Smooth muscle cell (in vitro differentiated cells): Measurements from ENCODE around the gene GNG10. TPM values are rescaled to one million over a fixed set of nuclear protein-coding genes. Genes with fewer than 3 reads are reported as not detected.

Experiments
- DNase-seq: peaks from one replicate; lab custom pipeline; 2025; ENCODE audit not compliant: unreplicated experiment; lab: John Stamatoyannopoulos, UW
- H2AFZ ChIP-seq: fragments of 200-600 bp; sonication (generic); 2 replicates; pipeline ENCODE4 v1.6.0; 2016; ENCODE audit warnings: antibody characterized with exemption, low read depth, mild to moderate bottlenecking
- H3F3A ChIP-seq: fragments of 200-600 bp; sonication (generic); 2 replicates; pipeline ENCODE4 v1.6.0; 2017; ENCODE audit warnings: antibody characterized with exemption, low read depth
- H3K27ac ChIP-seq: fragments of 200-600 bp; sonication (generic); 2 replicates; pipeline ENCODE4 v1.5.1; 2016; ENCODE audit warnings: low read depth, mild to moderate bottlenecking
- H3K27me3 ChIP-seq: fragments of 200-600 bp; sonication (generic); 2 replicates; pipeline ENCODE4 v1.6.1; 2016; ENCODE audit warnings: low read depth, mild to moderate bottlenecking
- H3K36me3 ChIP-seq: fragments of 200-600 bp; sonication (generic); 2 replicates; pipeline ENCODE4 v1.5.1; 2016; ENCODE audit warnings: low read depth
- H3K4me1 ChIP-seq: fragments of 200-600 bp; sonication (generic); 2 replicates; pipeline ENCODE4 v1.5.1; 2016; ENCODE audit warnings: low read depth
- H3K4me2 ChIP-seq: fragments of 200-600 bp; sonication (generic); 2 replicates; pipeline ENCODE4 v1.6.0; 2016; ENCODE audit warnings: mild to moderate bottlenecking
- H3K4me3 ChIP-seq: fragments of 200-600 bp; sonication (generic); 2 replicates; pipeline ENCODE4 v1.5.1; 2016; ENCODE audit warnings: mild to moderate bottlenecking
- H3K79me2 ChIP-seq: fragments of 200-600 bp; sonication (generic); 2 replicates; pipeline ENCODE4 v1.6.0; 2016; ENCODE audit warnings: low read depth, mild to moderate bottlenecking
- H3K9ac ChIP-seq: fragments of 200-600 bp; sonication (generic); 2 replicates; pipeline ENCODE4 v1.6.0; 2016; ENCODE audit warnings: low read depth
- H3K9me3 ChIP-seq: fragments of 200-600 bp; sonication (generic); replicated peaks from 2 replicates; pipeline ENCODE4 v1.5.1; 2016; ENCODE audit warnings: low read depth
- H4K20me1 ChIP-seq: fragments of 200-600 bp; sonication (generic); 2 replicates; pipeline ENCODE4 v1.6.0; 2016; ENCODE audit warnings: low read depth
- CTCF ChIP-seq: fragments of 200-600 bp; sonication (generic); IDR thresholded peaks from 2 replicates; pipeline ENCODE4 v1.5.1; 2017; ENCODE audit warnings: borderline replicate concordance, mild to moderate bottlenecking, antibody characterized with exemption; ENCODE audit not compliant: insufficient read depth, poor library complexity, severe bottlenecking
- WGBS: methylation state at CpG from one replicate; pipeline ENCODE4 v1.1.7; 2016; ENCODE audit warnings: low lambda C conversion rate; 5-methylcytosine and 5-hydroxymethylcytosine counted together
- polyA plus RNA-seq: library from polyadenylated mRNA; unstranded; fragments of >200 nt; fragmentation: Nextera tagmentation; extraction: Ambion mirVana; gene quantifications from 2 replicates; pipeline ENCODE4 v1.2.1, GENCODE V29; 2016
- total RNA-seq: library from RNA; depleted of rRNA; stranded (reverse); fragments of >200 nt; gene quantifications from 2 replicates; pipeline ENCODE4 v1.2.3, GENCODE V29; 2014

Gene GNG10
- total and polyA plus RNA-seq, 2 experiments from 2014 or later, result 47.9 to 104 TPM

- Histone ChIP-seq H3K4me1 (no peaks in the 10 kb centered on the region), H3K9ac (no peak overlapping the region), H3K36me3 (no peaks in the 10 kb centered on the region), H2AFZ (no peak overlapping the region), H3K4me2 (no peak overlapping the region), H3K27me3 (no peaks in the 10 kb centered on the region), H3K27ac (no peak overlapping the region), H3K4me3 (no peak overlapping the region), H3K9me3 (no peaks in the 10 kb centered on the region), H3K79me2 (no peaks in the 10 kb centered on the region), H3F3A (no peaks in the 10 kb centered on the region), H4K20me1 (no peaks in the 10 kb centered on the region)
- WGBS, result 92% methylated on average over 3 of the region's 3 CpGs
- no peak for DNase-seq
- TF ChIP-seq CTCF, result no peak
Measured at GRCh38 chr9:111711548-111711947, 50.1 kb downstream of the GNG10 start.

GRCh38 chr9:111712369-111712768 lies 51.0 kb downstream of the GNG10 start:
- Histone ChIP-seq H3K4me3 (no peak overlapping the region), H3K4me1 (no peaks in the 10 kb centered on the region), H2AFZ (no peak overlapping the region), H3F3A (no peaks in the 10 kb centered on the region), H3K36me3 (no peaks in the 10 kb centered on the region), H3K27ac (no peak overlapping the region), H3K9ac (no peak overlapping the region), H4K20me1 (no peaks in the 10 kb centered on the region), H3K79me2 (no peaks in the 10 kb centered on the region), H3K4me2 (no peak overlapping the region), H3K9me3 (no peaks in the 10 kb centered on the region), H3K27me3 (no peaks in the 10 kb centered on the region)
- no peak for TF ChIP-seq CTCF
- WGBS, result 71% methylated on average over 3 of the region's 3 CpGs
- no peak for DNase-seq

DNA sequence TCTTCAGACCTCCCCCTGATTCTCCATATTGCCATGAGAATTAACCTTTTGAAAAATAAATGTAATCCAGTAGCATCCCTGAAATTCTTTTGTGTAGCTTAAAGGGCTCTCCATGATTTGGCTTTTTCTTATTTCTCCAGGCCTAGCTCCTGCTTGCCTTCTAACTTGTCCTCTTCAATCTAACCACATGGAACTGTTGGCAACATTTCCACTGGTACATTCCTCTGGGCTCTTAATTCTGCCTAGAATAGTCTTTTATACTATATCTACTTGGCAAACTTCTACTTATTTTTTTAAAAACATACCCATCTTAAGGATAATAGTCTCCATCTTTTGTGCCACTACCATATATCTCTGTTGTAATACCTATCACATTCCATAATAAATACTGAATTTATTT lies 54.1 kb downstream of the GNG10 start:
- no peaks in the 10 kb centered on the region for H4K20me1 ChIP-seq
- H3F3A ChIP-seq, result no peaks in the 10 kb centered on the region
- no peak overlapping the region for H3K4me3 ChIP-seq
- H3K4me2 ChIP-seq, result no peak overlapping the region
- no peak overlapping the region for H3K9ac ChIP-seq
- no peaks in the 10 kb centered on the region for H3K9me3 ChIP-seq
- no peak for DNase-seq
- H3K4me1 ChIP-seq, result no peaks in the 10 kb centered on the region
- TF ChIP-seq CTCF, result no peak
- H3K27ac ChIP-seq, result no peak overlapping the region
- no peaks in the 10 kb centered on the region for H3K79me2 ChIP-seq
- no peak overlapping the region for H2AFZ ChIP-seq
- no peaks in the 10 kb centered on the region for H3K27me3 ChIP-seq
- H3K36me3 ChIP-seq, result no peaks in the 10 kb centered on the region

DNA sequence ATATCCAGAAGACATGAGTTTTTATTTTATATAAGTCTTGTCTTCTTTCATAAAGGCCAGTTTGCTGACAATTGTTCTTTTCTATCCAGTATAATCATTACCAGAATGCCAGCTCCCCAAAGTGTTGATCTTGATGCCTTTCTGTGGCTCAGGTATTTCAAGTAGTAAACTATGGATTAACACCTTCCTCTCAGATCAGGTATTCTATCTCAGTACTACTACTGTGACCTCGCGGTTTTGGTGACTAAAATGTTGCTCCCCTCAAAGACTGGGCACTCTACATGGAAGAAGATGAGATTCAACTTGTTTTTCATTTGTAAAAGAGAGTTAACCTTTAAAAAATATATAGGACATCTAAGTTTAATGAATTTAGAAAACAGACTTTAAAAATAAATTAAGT lies 58.1 kb downstream of the GNG10 start:
- H3K36me3 ChIP-seq, result no peaks in the 10 kb centered on the region
- no peak overlapping the region for H3K4me2 ChIP-seq
- H4K20me1 ChIP-seq, result no peaks in the 10 kb centered on the region
- no peak for DNase-seq
- H3K9me3 ChIP-seq, result no peaks in the 10 kb centered on the region
- H3K9ac ChIP-seq, result no peak overlapping the region
- no peak for TF ChIP-seq CTCF
- no peaks in the 10 kb centered on the region for H3F3A ChIP-seq
- H3K4me1 ChIP-seq, result no peaks in the 10 kb centered on the region
- WGBS, result 96% methylated on average over 2 of the region's 2 CpGs
- no peaks in the 10 kb centered on the region for H3K79me2 ChIP-seq
- no peak overlapping the region for H3K4me3 ChIP-seq
- H2AFZ ChIP-seq, result no peak overlapping the region
- H3K27ac ChIP-seq, result no peak overlapping the region
- H3K27me3 ChIP-seq, result no peaks in the 10 kb centered on the region
